Stimulated activated CD8-positive, alpha-beta memory T cell treated with anti-CD3 and anti-CD28 coated beads, Interleukin-12 subunit alpha, Interleukin-12 subunit beta, amount 100 ng/mL, for 4 hours (primary cell): ENCODE data around the gene TMEM51.

Experiments
- DNase-seq: peaks from one replicate; pipeline ENCODE4 v3.0.0-alpha.2; 2020; ENCODE audit warnings: low read depth

TMEM51 gene

GRCh38 chr1:15218287-15219279 lies 65.0 kb downstream of the TMEM51 start:
- no peak for DNase-seq

- DNase-seq, result no peak
Observed at GRCh38 chr1:15219280-15220023, 65.9 kb downstream of the TMEM51 start.

- no peak for DNase-seq
Observed at GRCh38 chr1:15220024-15220392, 66.5 kb downstream of the TMEM51 start.

GRCh38 chr1:15220825-15221431 lies 67.4 kb downstream of the TMEM51 start:
- no peak for DNase-seq

GRCh38 chr1:15222653-15223303 lies 69.2 kb downstream of the TMEM51 start:
- no peak for DNase-seq

GRCh38 chr1:15224259-15224869 lies 70.8 kb downstream of the TMEM51 start:
- no peak for DNase-seq

GRCh38 chr1:15224974-15225373 lies 71.4 kb downstream of the TMEM51 start:
- no peak for DNase-seq

- no peak for DNase-seq
Observed at GRCh38 chr1:15225461-15225860, 71.9 kb downstream of the TMEM51 start.

- DNase-seq, result no peak
Observed at GRCh38 chr1:15226388-15227255, 73.1 kb downstream of the TMEM51 start.

GRCh38 chr1:15229707-15230131 lies 76.2 kb downstream of the TMEM51 start:
- DNase-seq, result no peak

GRCh38 chr1:15231714-15232201 lies 78.2 kb downstream of the TMEM51 start:
- no peak for DNase-seq

GRCh38 chr1:15233689-15234088 lies 80.1 kb downstream of the TMEM51 start:
- no peak for DNase-seq

GRCh38 chr1:15236321-15236721 lies 82.8 kb downstream of the TMEM51 start:
- no peak for DNase-seq

GRCh38 chr1:15236746-15237145 lies 83.2 kb downstream of the TMEM51 start:
- no peak for DNase-seq

GRCh38 chr1:15238789-15239188 lies 85.2 kb downstream of the TMEM51 start:
- no peak for DNase-seq

- no peak for DNase-seq
Observed at GRCh38 chr1:15242766-15243165, 89.2 kb downstream of the TMEM51 start.

- DNase-seq, result no peak
Observed at GRCh38 chr1:15243275-15244043, 89.9 kb downstream of the TMEM51 start.

GRCh38 chr1:15244813-15245212 lies 91.3 kb downstream of the TMEM51 start:
- no peak for DNase-seq

GRCh38 chr1:15245593-15246360 lies 92.2 kb downstream of the TMEM51 start:
- no peak for DNase-seq
